ENCODE data around the gene CHRDL2.

Gene CHRDL2

GRCh38 chr11:74710281-74710938, 20.8 kb downstream of the CHRDL2 start:
- no peak for DNase-seq (ENCODE audit: low spot score)

- no peak for DNase-seq (ENCODE audit: low spot score)
These were observed 22.1 kb downstream of the CHRDL2 start for GRCh38 chr11:74709175-74709574.

DNA sequence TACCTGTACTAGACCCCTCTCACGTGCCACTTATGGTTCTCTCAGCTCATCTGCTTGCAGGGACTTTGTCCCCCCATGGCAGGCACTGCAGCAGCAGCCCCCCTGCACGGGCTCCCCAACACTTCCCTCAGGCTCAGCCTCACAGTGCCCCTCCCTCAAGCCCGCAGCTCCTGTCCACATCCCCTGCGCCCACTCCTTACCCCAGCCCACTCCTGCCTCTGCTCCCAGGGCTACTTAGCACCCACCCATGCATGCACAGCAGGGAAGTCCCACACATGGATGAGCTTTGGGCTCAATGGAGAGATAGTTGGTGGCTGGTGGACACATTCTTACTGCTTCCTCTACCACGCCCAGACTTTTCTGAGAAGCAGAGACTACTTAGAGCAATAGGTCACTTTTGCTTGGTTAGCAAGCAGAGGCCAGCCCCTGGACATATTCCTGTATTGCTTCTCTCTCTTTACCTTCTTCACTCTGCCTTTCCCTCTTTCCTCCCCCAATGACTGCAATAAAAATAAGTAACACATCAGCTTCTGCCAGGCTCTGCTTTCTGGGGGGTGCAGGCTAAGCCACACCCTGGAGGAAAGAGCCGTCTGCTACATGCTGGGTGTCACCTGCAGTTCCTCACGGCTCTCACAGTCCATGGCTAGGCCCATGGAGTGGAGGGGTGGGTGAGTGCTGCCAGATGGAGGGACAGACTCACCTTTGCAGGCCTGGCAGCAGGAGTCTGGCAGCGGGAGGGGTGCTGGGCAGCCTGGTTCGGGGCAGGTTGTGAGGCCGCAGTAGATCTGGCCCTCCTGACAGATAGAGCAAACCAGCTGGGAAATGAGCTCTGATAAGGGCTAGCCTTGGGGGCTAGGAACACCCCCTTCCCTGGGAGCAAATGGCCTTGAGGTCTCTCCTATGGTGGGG, 23.4 kb downstream of the CHRDL2 start:
- DNase-seq (ENCODE audit: low spot score): no peak

- no peak for DNase-seq (ENCODE audit: low spot score)
These were observed 24.0 kb downstream of the CHRDL2 start for GRCh38 chr11:74707182-74707581.

GRCh38 chr11:74703211-74703610, 28.0 kb downstream of the CHRDL2 start:
- no peak for DNase-seq (ENCODE audit: low spot score)

DNA sequence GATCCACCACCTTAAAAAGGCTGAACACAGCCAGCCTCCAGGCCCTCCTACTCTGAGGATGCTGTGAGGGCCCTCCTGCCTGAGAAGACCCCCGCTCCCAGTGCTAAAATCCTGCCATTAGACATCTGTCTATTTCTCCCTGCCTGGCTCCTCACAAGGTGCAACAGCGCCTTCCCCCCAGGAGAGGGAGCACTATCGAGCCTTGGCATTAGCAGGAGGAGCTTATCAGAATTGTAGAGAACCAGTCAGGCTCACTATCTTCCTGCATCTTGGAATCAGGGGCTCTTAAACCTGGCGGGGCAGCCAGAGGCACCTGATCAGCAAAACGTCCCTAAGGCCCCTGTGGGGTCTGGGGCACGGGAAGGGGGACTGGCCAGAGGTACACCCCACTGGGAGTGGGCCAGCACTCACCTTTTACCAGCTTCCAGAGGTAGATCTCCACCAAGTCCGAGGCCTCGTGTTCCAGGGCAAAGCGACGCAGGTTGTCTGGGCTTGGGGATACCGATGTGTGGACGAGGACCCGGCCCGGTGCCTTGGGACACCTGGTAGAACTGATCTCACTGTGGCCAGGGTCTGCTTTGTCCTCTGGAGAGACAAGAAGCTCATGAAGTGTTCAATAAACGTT, 28.7 kb downstream of the CHRDL2 start:
- peak; percentile 75 for DNase-seq (ENCODE audit: low spot score)

- no peak for DNase-seq (ENCODE audit: low spot score)
These were observed 29.9 kb downstream of the CHRDL2 start for GRCh38 chr11:74701351-74701750.

GRCh38 chr11:74699615-74700396, 31.4 kb downstream of the CHRDL2 start:
- no peak for DNase-seq (ENCODE audit: low spot score)

- no peak for DNase-seq (ENCODE audit: low spot score)
These were observed 33.5 kb downstream of the CHRDL2 start for GRCh38 chr11:74697722-74698121.

DNA sequence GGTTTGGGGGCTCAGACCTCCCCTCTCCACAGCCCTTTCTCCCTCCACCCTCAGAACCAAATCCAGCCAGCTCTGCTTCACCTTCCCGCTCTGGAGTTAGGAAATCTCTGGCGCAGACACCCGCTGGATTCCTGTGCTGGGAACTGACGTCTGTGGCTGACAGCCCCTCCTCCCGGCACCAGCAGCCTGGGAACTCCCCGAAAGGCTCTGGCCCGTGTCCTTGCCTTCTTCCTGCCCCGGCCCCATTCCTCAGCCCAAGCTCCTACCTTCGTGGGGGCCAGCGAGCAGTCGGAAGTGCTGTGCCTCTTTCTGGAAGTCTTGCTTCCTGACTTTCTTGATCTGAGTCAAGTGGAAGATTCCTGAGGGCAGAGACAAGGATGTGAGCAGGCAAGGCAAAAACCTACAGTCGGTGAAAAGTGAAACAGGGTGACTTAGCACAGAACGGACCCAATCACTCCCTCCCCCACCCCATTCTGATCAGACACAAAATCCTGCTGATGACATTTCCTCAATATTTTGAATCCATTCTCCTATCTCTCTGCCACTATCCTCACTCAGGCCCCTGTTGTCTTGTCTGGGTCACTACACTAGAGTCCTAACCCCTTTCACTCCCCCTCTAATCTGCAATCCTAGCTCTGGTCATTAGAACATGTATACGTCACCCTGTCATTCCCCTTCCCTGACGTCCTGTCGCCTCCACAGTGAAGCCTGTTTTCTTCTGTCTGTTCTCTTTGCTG, 34.1 kb downstream of the CHRDL2 start:
- DNase-seq (ENCODE audit: low spot score): no peak

- DNase-seq (ENCODE audit: low spot score): no peak
These were observed 34.7 kb downstream of the CHRDL2 start for GRCh38 chr11:74696500-74696899.

- DNase-seq (ENCODE audit: low spot score): no peak
These were observed 35.4 kb downstream of the CHRDL2 start for GRCh38 chr11:74695705-74696280.

GRCh38 chr11:74694136-74694930, 36.9 kb downstream of the CHRDL2 start:
- DNase-seq (ENCODE audit: low spot score): no peak

DNA sequence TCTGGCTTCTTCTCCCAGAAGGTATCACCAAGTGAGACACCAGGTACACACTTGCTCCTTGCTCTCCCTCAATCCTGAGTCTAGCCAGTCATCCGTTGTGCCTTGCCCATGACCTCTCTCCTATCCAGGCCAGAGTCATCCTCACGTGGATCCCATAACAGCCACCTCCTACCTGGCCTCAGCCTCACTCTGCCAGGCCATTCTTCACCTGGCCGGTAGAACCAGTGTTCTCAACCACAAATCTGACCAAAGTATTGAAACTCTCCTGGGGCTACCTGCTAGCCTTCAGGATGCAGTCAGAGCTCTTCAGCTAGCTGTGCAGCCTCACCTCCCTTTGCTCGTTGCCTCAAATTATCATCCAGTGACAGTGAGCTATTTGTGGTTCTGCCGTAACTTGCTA, 37.7 kb downstream of the CHRDL2 start:
- no peak for DNase-seq (ENCODE audit: low spot score)

DNA sequence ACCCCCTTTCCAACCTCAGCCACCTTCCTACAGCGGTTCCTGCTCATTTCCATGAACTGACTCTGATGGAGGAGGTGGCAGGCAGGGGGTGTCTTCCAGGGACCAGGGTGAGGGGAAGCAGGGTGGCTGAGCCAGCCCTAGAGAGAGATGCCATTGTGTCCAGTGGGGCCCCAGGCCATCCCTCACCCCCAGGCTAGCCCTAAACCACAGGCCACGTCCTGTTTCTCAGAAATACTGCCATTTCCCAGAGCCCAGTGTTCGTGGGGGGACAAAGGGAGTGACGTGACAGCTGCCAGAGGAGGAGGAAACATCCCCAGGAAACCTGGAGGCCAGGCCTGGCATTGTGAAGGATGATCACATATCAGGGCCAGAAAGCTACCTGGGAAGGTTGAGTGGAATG, 39.5 kb downstream of the CHRDL2 start:
- DNase-seq (ENCODE audit: low spot score): no peak

DNA sequence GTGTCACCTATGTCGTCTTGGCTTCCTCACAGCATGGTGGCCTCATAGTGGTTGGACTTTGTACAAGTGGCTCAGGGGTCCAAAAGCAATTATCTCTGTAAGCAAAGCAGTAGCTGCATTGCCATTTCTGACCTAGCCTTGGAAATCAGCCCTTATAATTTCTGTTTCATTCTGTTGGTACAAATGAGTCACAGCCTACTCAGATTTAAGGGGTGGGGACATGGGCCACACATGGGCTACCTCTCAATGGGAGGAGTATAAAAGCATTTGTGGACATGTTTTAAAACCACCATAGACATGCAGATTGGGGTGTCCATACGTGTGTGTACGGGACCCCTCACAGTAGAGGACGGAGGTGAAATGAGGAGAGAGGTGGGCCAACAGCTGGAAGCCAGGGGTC, 41.6 kb downstream of the CHRDL2 start:
- no peak for DNase-seq (ENCODE audit: low spot score)

DNA sequence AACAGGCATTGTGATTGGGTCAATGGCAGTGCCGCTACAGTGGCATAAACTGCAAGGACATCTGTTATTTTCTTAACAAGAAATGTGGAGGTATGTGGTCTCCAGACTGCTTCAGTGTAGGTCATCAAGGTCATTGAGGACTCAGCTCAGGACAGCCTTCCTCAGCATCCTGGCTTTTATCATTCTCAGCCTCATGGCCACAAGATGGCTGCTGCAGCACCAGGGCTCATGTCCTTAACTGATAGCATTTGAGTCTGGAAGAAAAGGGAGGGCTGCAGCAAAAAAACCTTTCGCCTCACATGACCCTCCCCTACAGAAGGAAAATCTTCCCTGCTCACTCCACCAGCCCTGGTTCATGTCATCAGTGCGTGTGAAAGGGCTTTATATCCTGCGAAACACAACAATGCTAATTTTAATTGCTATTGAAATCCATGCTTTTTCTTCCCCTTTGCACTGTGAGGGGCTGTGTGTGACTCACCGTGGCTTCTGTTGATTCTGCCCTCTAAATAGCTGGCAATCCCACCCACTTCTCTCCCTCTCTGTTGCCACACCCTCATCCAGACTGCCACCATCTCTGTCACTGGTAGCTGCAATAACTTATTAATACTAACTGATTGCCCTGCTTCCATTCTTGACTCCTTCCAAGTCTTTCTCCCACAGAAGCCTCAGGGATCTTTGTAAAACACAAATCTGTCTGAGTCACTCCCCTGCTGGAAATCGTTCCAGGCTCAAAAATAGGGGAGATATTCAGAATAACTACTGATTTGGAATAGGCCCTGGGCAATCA, 43.8 kb downstream of the CHRDL2 start:
- DNase-seq (ENCODE audit: low spot score): no peak

- no peak for DNase-seq (ENCODE audit: low spot score)
These were observed 44.4 kb downstream of the CHRDL2 start for GRCh38 chr11:74686792-74687191.

DNA sequence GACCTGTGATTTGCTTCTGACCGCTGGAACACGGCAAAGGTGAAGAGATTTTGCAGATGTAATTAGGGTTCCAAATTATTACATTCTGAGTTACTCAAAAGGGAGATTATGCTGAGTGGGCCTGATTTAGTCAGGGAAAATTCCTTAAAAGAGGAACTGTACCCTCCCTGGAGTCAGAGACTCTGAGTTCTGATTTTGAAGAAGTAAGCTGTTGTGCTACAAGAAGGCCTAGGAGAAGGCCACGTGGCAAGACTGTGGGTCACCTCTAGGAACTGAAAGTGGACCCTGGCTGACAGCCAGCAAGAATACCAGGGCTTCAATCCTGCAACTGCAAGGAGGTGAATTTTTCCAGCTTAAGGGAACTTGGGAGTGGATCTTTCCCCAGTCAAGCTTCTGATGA, 45.3 kb downstream of the CHRDL2 start:
- DNase-seq (ENCODE audit: low spot score): no peak

DNA sequence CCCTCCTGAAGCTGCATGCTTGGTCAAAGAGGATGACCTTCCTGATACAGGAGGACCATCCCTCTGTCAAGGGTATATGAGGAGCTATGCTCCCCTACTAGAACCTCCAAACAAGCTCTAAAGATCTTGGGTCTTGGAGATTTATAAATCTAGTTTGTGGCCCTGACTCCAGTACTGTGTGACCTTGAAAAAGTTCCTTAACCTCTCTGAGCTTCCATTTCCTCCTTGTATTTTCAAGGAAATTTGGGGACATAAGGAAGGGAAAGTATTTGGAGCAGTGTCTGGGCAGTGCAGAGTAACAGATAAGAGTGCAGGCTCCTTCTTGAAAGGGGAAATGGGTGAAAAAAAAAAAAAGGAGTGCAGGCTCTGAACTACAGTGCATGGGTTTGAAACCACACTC, 45.9 kb downstream of the CHRDL2 start:
- DNase-seq (ENCODE audit: low spot score): no peak

Data from HuH-7.5 (cell line).